NCI-H345 (cell line): Measurements from ENCODE around the gene SYTL3.
A peak's percentile ranks its signal among the peaks of the same experiment; 100 is the strongest.
"Not testable (repeated sequence)": the region's sequence is repeated elsewhere in the genome, so short reads cannot be mapped to it uniquely, and the experiment has no call there.

Experiments used
- DNase-seq: peaks from one replicate; lab custom pipeline; 2025; lab: John Stamatoyannopoulos, UW

SYTL3 gene

GRCh38 chr6:158639056-158639455 is 10.8 kb upstream of the SYTL3 start:
- no peak for DNase-seq

GRCh38 chr6:158640519-158640918 is 9.3 kb upstream of the SYTL3 start:
- DNase-seq: no peak

GRCh38 chr6:158642097-158642601 is 7.7 kb upstream of the SYTL3 start:
- no peak for DNase-seq

GRCh38 chr6:158643836-158644230 is 6.0 kb upstream of the SYTL3 start:
- DNase-seq: no peak

GRCh38 chr6:158644231-158645063 is 5.4 kb upstream of the SYTL3 start, which contains the start of gene DYNLT1:
TSS of gene DYNLT1 (minus strand) at chr6:158644743. CDS start at chr6:158644708, 35 bp downstream.
- peak; percentile 93 for DNase-seq

GRCh38 chr6:158645064-158646022 is 4.5 kb upstream of the SYTL3 start:
- no peak for DNase-seq

- no peak for DNase-seq
These were observed 3.6 kb upstream of the SYTL3 start for GRCh38 chr6:158646023-158646910.

- peak; percentile 22 for DNase-seq
These were observed 2.4 kb upstream of the SYTL3 start for GRCh38 chr6:158647501-158647900.

GRCh38 chr6:158648682-158649131 is 1.1 kb upstream of the SYTL3 start:
- DNase-seq: no peak

GRCh38 chr6:158651981-158652737 is 2.3 kb downstream of the SYTL3 start:
- not testable (repeated sequence) for DNase-seq

- DNase-seq: no peak
These were observed 3.9 kb downstream of the SYTL3 start for GRCh38 chr6:158653577-158654354.

GRCh38 chr6:158654498-158654897 is 4.6 kb downstream of the SYTL3 start:
- DNase-seq: no peak

GRCh38 chr6:158654960-158655489 is 5.2 kb downstream of the SYTL3 start:
- DNase-seq: no peak

GRCh38 chr6:158655569-158656450 is 6.0 kb downstream of the SYTL3 start:
- DNase-seq: peak; percentile 73

GRCh38 chr6:158656986-158657385 is 7.1 kb downstream of the SYTL3 start:
- not testable (repeated sequence) for DNase-seq

- peak; percentile 84 for DNase-seq
These were observed 10.5 kb downstream of the SYTL3 start for GRCh38 chr6:158660333-158660754.

GRCh38 chr6:158661156-158661685 is 11.4 kb downstream of the SYTL3 start:
- peak; percentile 54 for DNase-seq

GRCh38 chr6:158662607-158662953 is 12.7 kb downstream of the SYTL3 start:
- no peak for DNase-seq
